SK-N-SH treated with all-trans-retinoic acid at 6 μM for 48 hours (cell line): ENCODE data around the gene FAM217A.

Experiments
- ATAC-seq: fragments of 200-7000 bp; cut with Tn5 transposase; 3 replicates; pipeline ENCODE4 v1.9.1; 2020; ENCODE audit warnings: mild to moderate bottlenecking, moderate library complexity
- ARNTL ChIP-seq: fragments of 450-650 bp; formaldehyde crosslinking; IDR thresholded peaks from 2 replicates; pipeline ENCODE4 v1.5.0; 2020; ENCODE audit warnings: low read depth, mild to moderate bottlenecking, moderate library complexity, borderline replicate concordance
- CREB5 ChIP-seq: fragments of 250-450 bp; sonication (Bioruptor Pico); IDR thresholded peaks from 2 replicates; pipeline ENCODE4 v1.5.1; 2020; ENCODE audit warnings: low read depth, mild to moderate bottlenecking, moderate library complexity
- CSDC2 ChIP-seq: fragments of 250-450 bp; sonication (Bioruptor Pico); IDR thresholded peaks from 2 replicates; pipeline ENCODE4 v1.5.0; 2020; ENCODE audit warnings: mild to moderate bottlenecking, moderate library complexity
- CSRNP3 ChIP-seq: fragments of 250-450 bp; sonication (Bioruptor Pico); IDR thresholded peaks from 2 replicates; pipeline ENCODE4 v1.5.1; 2021; ENCODE audit warnings: mild to moderate bottlenecking, moderate library complexity
- GLIS3 ChIP-seq: fragments of 250-450 bp; sonication (Bioruptor Pico); IDR thresholded peaks from 2 replicates; pipeline ENCODE4 v1.5.0; 2020; ENCODE audit warnings: mild to moderate bottlenecking, moderate library complexity
- ISL1 ChIP-seq: fragments of 250-450 bp; sonication (Bioruptor Pico); IDR thresholded peaks from 2 replicates; pipeline ENCODE4 v2.1.2; 2022; ENCODE audit warnings: mild to moderate bottlenecking, moderate library complexity
- OSR1 ChIP-seq: fragments of 250-450 bp; sonication (Bioruptor Pico); IDR thresholded peaks from 2 replicates; pipeline ENCODE4 v1.8.0; 2022; ENCODE audit warnings: moderate library complexity, mild to moderate bottlenecking, inconsistent platforms
- PPARA ChIP-seq: fragments of 250-450 bp; sonication (Bioruptor Pico); IDR thresholded peaks from 2 replicates; pipeline ENCODE4 v1.5.0; 2020; ENCODE audit warnings: mild to moderate bottlenecking, borderline replicate concordance
- SNAI2 ChIP-seq: fragments of 250-450 bp; sonication (Bioruptor Pico); IDR thresholded peaks from 2 replicates; pipeline ENCODE4 v1.5.0; 2020; ENCODE audit warnings: mild to moderate bottlenecking, moderate library complexity
- TCF4 ChIP-seq: fragments of 250-450 bp; sonication (Bioruptor Pico); IDR thresholded peaks from 2 replicates; pipeline ENCODE4 v1.8.0; 2021; ENCODE audit warnings: mild to moderate bottlenecking, moderate library complexity, borderline replicate concordance
- TOX ChIP-seq: fragments of 250-450 bp; sonication (Bioruptor Pico); IDR thresholded peaks from 2 replicates; pipeline ENCODE4 v1.8.0; 2021; ENCODE audit warnings: mild to moderate bottlenecking, moderate library complexity, borderline replicate concordance
- TSHZ2 ChIP-seq: fragments of 250-450 bp; sonication (Bioruptor Pico); IDR thresholded peaks from 2 replicates; pipeline ENCODE4 v1.5.0; 2020; ENCODE audit warnings: mild to moderate bottlenecking, moderate library complexity
- ZC3H10 ChIP-seq: fragments of 250-450 bp; sonication (Bioruptor Pico); IDR thresholded peaks from 2 replicates; pipeline ENCODE4 v1.5.1; 2021; ENCODE audit warnings: mild to moderate bottlenecking, moderate library complexity
- ZFP3 ChIP-seq: fragments of 250-450 bp; sonication (Bioruptor Pico); IDR thresholded peaks from 2 replicates; pipeline ENCODE4 v1.5.0; 2020; ENCODE audit warnings: mild to moderate bottlenecking, moderate library complexity
- ZFP30 ChIP-seq: fragments of 450-650 bp; formaldehyde crosslinking; IDR thresholded peaks from 2 replicates; pipeline ENCODE4 v1.5.0; 2022; ENCODE audit warnings: mild to moderate bottlenecking, moderate library complexity
- ZNF70 ChIP-seq: fragments of 450-650 bp; formaldehyde crosslinking; IDR thresholded peaks from 2 replicates; pipeline ENCODE4 v1.5.0; 2020; ENCODE audit warnings: mild to moderate bottlenecking, moderate library complexity
- ZNF8 ChIP-seq: fragments of 450-650 bp; formaldehyde crosslinking; IDR thresholded peaks from 2 replicates; pipeline ENCODE4 v1.5.0; 2020; ENCODE audit warnings: mild to moderate bottlenecking, moderate library complexity
- TF ChIP-seq, protein P1 (sequence below): fragments of 250-450 bp; sonication (Bioruptor Pico); IDR thresholded peaks from 2 replicates; pipeline ENCODE4 v1.8.0; 2021; ENCODE audit warnings: low read depth, mild to moderate bottlenecking, moderate library complexity, borderline replicate concordance

The FAM217A gene

DNA sequence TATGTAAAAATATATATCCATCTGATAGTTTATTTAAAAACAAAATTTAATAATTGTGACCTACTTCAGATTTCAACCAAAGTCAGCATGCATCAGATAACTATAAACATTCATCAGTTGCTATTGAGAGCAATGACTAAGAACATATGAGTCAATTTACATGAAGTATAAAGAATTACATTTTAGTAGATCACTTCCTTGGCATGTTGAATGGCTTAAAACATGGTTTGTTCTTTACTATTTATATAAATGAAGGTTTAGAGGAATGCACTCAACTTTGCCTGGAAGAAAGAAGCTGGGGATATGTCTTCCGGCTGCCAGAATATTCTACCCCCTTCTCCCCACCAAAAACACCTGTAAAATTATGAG is 6.4 kb upstream of the FAM217A start:
- no peak for ATAC-seq
- TF ChIP-seq ARNTL (CRISPR knock-in tag) (no peak), ZFP3 (CRISPR knock-in tag) (no peak), TCF4 (CRISPR knock-in tag) (no peak), ZNF8 (CRISPR knock-in tag) (no peak), OSR1 (CRISPR knock-in tag) (no peak), CREB5 (CRISPR knock-in tag) (no peak)
- TF ChIP-seq, protein P1, sequence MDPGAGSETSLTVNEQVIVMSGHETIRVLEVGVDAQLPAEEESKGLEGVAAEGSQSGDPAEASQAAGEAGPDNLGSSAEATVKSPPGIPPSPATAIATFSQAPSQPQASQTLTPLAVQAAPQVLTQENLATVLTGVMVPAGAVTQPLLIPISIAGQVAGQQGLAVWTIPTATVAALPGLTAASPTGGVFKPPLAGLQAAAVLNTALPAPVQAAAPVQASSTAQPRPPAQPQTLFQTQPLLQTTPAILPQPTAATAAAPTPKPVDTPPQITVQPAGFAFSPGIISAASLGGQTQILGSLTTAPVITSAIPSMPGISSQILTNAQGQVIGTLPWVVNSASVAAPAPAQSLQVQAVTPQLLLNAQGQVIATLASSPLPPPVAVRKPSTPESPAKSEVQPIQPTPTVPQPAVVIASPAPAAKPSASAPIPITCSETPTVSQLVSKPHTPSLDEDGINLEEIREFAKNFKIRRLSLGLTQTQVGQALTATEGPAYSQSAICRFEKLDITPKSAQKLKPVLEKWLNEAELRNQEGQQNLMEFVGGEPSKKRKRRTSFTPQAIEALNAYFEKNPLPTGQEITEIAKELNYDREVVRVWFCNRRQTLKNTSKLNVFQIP (CRISPR knock-in tag), result no peak
- TF ChIP-seq, all 23 proteins: peak for 0

DNA sequence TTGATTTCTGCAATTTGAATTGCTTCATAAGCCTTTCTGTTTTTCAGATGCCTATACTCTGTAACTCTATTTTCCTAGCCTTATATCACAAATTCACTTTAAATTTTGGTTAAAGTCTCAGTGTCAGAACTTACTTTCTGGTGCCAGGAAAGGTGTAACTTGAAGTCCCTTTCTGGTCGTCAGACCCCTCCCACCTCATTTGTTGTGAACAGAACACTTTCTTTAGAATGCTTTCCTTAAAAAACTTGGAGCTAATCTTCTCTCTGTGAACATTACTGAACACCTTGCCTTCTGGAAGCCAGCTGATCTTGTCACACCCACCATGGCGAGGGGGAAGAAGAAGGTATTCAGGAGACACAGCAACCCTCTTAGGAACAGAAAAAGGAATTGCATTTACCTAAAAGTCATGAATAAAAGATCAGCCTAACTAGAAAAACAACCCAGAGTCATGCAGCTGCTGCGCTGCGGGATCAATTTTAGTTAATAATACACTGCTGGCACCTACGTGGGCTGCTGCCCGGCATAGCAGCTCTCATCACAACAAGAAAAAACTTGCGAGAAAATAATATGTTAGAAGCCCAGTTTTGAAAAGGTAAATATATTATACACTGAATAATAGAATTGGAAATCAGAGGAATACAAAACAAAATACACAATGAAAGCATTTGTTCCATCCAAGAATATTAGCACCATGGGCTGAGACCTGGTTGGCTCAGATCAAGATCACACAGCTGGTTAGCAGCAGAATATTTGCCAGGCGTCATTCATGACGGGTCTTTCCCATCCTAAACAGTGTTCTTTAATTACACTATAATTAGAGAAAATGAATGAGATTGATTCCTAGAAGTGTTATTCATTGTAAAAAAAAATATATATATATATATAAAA is 5.8 kb upstream of the FAM217A start:
- ATAC-seq, result no peak
- TF ChIP-seq CREB5 (CRISPR knock-in tag), result no peak

DNA sequence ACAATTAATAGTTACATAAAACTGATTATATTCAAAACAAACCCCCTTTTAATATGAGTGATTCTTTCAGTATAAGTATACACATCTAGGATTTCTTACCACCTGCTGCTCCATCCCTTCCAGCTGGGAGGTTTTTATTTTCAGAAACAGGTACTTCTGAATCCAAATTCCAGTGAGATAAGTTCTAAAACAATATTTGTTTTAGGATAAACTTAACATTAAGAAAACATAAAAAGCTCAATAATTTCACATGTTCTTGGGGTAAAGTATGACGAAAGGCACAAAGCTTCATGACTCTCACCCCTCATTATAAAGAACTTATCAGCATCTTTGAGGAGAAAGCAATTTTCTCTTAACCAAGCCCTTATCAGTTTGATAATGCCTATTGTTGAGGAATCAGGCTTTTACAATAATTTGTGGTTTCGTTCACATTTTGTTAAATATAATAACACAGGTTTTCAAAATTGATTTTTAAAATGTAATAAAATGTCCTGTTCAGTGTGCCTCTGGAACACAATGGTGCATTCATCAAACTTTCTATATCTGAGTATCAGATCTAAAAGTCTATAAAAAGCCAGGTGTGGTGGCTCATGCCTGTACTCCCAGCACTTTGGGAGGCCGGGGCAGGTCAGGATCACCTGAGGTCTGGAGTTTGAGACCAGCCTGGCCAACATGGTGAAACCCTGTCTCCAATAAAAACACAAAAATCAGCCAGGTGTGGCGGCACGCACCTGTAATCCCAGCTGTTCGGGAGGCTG is 4.3 kb downstream of the FAM217A start:
- no peak for ATAC-seq
- TF ChIP-seq OSR1 (CRISPR knock-in tag) (no peak), ZC3H10 (CRISPR knock-in tag) (no peak), ZFP30 (no peak), ZNF8 (CRISPR knock-in tag) (no peak), ZNF70 (CRISPR knock-in tag) (no peak), ISL1 (CRISPR knock-in tag) (no peak), TOX (CRISPR knock-in tag) (no peak), CSDC2 (CRISPR knock-in tag) (no peak), PPARA (CRISPR knock-in tag) (no peak), CSRNP3 (no peak), TSHZ2 (CRISPR knock-in tag) (no peak), GLIS3 (no peak), SNAI2 (CRISPR knock-in tag) (no peak), ZFP3 (CRISPR knock-in tag) (no peak), TCF4 (CRISPR knock-in tag) (no peak)
- TF ChIP-seq, protein P1 (CRISPR knock-in tag), result no peak
